GM12891 (cell line): ENCODE measurements around the gene MEGF6.

Source experiments
- PAX5 ChIP-seq: IDR thresholded peaks from 2 replicates; pipeline ENCODE4 v1.6.1; 2011; ENCODE audit warnings: low read length, moderate library complexity, mild to moderate bottlenecking; ENCODE audit not compliant: insufficient read depth, severe bottlenecking
- POLR2A ChIP-seq: IDR thresholded peaks from 2 replicates; pipeline ENCODE4 v1.6.1; 2011; ENCODE audit warnings: low read depth, low read length, control low read depth
- POLR2AphosphoS5 ChIP-seq: IDR thresholded peaks from 2 replicates; pipeline ENCODE4 v1.6.1; 2011; ENCODE audit warnings: low read depth, low read length, control low read depth
- SPI1 ChIP-seq: IDR thresholded peaks from 2 replicates; pipeline ENCODE4 v1.6.1; 2011; ENCODE audit warnings: low read depth, low read length, control low read depth

DNA sequence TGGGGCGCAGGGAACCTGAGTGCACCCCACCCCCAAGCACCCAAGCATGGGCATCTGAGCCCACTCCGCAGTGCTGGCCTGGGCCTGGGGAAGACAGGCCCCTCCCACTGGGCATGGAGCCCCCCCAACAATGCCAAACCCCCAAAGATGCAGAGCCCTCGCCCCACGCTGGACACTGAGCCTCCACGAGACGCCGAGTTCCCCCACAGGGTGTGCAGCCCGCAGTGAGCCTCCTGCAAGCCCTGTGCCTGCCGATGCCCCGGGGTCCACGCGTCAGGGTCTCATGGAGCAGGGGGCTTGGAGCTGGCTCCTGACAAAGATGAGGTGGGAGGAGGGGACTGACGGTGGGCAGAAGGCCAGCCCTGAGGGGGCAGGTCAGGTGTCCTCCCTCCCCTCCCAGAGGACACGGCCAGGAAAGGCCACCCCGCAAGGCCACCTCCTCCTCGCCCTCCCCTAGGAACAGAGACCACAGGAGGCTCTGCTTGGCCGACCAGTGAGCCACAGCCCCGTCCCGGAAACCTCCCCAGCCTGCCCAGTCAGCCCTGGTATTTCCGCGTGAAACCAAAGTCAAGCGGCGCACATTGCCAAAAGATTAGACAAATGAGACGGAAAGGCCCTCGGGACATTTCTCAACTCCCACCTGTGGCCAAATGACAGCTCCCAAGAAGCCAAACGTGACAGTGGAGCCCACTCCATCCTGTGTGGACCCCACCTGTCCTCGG, 33.4 kb downstream of the MEGF6 start:
- no peak for TF ChIP-seq POLR2AphosphoS5
- TF ChIP-seq POLR2A: no peak
- TF ChIP-seq PAX5: no peak
- TF ChIP-seq SPI1: no peak
